HL-60 (cell line): ENCODE measurements around the gene XPO1.

Source experiments
- DNase-seq, 2 experiments: peaks; one replicate each; pipeline ENCODE4 v3.0.0-alpha.2; 2010 to 2020; ENCODE audit warnings: low read depth in 1 of 2, low spot score in 1 of 2
- H3K27ac ChIP-seq: fragments of 250-450 bp; sonication (Bioruptor Pico); replicated peaks from 2 replicates; pipeline ENCODE4 v1.5.1; 2020; ENCODE audit warnings: mild to moderate bottlenecking, moderate library complexity
- H3K27me3 ChIP-seq: fragments of 250-450 bp; sonication (Bioruptor Pico); 2 replicates; pipeline ENCODE4 v1.5.1; 2021; ENCODE audit warnings: mild to moderate bottlenecking, moderate library complexity; ENCODE audit not compliant: insufficient read depth, poor library complexity, severe bottlenecking
- H3K4me3 ChIP-seq: replicated peaks from 2 replicates; pipeline ENCODE4 v1.5.1; 2011; ENCODE audit warnings: mild to moderate bottlenecking, control low read depth, low read length; ENCODE audit not compliant: insufficient read depth
- GABPA ChIP-seq: IDR thresholded peaks from 2 replicates; pipeline ENCODE4 v1.6.1; 2012; ENCODE audit warnings: low read depth
- POLR2AphosphoS5 ChIP-seq: IDR thresholded peaks from 2 replicates; pipeline ENCODE4 v1.6.1; 2012; ENCODE audit warnings: low read depth
- SPI1 ChIP-seq: IDR thresholded peaks from 2 replicates; pipeline ENCODE4 v1.6.1; 2012; ENCODE audit warnings: low read depth, mild to moderate bottlenecking, borderline replicate concordance
- TF ChIP-seq, protein P1 (sequence below): IDR thresholded peaks from one replicate; pipeline ENCODE4 v1.5.1; 2011; ENCODE audit warnings: low read length, control low read depth, inconsistent platforms; ENCODE audit not compliant: insufficient read depth
- TF ChIP-seq, protein P2 (sequence below): IDR thresholded peaks from 2 replicates; pipeline ENCODE4 v1.6.1; 2012; ENCODE audit warnings: low read depth; ENCODE audit not compliant: insufficient replicate concordance

The XPO1 gene

DNA sequence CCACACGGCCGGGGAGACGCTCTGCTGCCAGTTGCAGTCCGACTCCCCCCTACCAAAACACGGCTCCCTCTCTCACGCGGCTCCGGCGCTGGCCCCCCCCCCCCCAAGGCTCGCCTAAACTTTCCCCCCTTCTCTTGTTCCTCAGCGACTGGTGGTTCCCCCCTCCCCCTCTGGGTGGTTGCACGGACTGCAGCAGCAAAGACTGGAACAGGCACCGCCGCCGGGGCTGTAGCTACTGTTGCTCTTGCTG is 281 bp downstream of the XPO1 start:
- TF ChIP-seq, protein P1, sequence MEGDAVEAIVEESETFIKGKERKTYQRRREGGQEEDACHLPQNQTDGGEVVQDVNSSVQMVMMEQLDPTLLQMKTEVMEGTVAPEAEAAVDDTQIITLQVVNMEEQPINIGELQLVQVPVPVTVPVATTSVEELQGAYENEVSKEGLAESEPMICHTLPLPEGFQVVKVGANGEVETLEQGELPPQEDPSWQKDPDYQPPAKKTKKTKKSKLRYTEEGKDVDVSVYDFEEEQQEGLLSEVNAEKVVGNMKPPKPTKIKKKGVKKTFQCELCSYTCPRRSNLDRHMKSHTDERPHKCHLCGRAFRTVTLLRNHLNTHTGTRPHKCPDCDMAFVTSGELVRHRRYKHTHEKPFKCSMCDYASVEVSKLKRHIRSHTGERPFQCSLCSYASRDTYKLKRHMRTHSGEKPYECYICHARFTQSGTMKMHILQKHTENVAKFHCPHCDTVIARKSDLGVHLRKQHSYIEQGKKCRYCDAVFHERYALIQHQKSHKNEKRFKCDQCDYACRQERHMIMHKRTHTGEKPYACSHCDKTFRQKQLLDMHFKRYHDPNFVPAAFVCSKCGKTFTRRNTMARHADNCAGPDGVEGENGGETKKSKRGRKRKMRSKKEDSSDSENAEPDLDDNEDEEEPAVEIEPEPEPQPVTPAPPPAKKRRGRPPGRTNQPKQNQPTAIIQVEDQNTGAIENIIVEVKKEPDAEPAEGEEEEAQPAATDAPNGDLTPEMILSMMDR: no peak
- TF ChIP-seq POLR2AphosphoS5: no peak
- no peak for TF ChIP-seq SPI1
- TF ChIP-seq, protein P2, sequence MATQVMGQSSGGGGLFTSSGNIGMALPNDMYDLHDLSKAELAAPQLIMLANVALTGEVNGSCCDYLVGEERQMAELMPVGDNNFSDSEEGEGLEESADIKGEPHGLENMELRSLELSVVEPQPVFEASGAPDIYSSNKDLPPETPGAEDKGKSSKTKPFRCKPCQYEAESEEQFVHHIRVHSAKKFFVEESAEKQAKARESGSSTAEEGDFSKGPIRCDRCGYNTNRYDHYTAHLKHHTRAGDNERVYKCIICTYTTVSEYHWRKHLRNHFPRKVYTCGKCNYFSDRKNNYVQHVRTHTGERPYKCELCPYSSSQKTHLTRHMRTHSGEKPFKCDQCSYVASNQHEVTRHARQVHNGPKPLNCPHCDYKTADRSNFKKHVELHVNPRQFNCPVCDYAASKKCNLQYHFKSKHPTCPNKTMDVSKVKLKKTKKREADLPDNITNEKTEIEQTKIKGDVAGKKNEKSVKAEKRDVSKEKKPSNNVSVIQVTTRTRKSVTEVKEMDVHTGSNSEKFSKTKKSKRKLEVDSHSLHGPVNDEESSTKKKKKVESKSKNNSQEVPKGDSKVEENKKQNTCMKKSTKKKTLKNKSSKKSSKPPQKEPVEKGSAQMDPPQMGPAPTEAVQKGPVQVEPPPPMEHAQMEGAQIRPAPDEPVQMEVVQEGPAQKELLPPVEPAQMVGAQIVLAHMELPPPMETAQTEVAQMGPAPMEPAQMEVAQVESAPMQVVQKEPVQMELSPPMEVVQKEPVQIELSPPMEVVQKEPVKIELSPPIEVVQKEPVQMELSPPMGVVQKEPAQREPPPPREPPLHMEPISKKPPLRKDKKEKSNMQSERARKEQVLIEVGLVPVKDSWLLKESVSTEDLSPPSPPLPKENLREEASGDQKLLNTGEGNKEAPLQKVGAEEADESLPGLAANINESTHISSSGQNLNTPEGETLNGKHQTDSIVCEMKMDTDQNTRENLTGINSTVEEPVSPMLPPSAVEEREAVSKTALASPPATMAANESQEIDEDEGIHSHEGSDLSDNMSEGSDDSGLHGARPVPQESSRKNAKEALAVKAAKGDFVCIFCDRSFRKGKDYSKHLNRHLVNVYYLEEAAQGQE: no peak
- no peak for DNase-seq
- Histone ChIP-seq H3K27me3 (no peaks in the 10 kb centered on the region), H3K27ac (peak overlapping the region; percentile 100), H3K4me3 (peak overlapping the region; percentile 72)

DNA sequence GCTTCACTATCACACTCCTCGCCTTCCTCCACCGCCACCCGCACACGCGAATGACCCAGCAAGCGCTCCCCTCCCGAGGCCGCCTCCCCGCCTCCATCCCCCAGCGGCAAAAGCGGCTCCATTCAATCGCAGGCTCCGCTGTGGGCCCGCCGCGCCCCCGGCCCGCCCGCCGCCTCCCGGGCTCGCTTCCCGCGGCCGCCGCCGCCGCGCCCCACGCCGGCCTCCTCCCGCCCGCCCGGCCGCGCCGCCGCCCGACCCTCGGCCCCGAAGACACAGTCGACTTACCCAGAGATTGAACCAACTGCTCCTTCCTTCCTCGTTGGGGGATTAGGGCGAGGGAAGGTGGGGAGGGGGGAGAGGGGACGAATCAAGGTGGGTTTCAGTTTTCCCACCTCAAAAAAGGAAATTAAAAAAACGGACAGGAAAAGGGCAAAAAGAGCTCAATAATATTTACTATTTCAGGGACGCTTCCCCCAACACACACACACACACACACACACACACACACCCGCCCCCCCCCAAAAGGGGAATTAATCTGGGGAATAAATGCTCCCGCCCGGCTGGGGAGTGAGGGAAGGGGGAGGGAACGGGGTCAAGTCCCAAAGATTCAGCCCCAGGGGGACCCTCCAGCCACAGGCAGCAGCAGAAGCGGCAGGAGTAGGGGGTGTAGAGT is 743 bp downstream of the XPO1 start:
- TF ChIP-seq GABPA: no peak
- TF ChIP-seq SPI1: no peak
- TF ChIP-seq, protein P1: no peak
- no peak for TF ChIP-seq POLR2AphosphoS5
- TF ChIP-seq, protein P2: no peak
- DNase-seq: no peak
- peak overlapping the region; percentile 72 for H3K4me3 ChIP-seq
- no peaks in the 10 kb centered on the region for H3K27me3 ChIP-seq
- peak overlapping the region; percentile 100 for H3K27ac ChIP-seq

DNA sequence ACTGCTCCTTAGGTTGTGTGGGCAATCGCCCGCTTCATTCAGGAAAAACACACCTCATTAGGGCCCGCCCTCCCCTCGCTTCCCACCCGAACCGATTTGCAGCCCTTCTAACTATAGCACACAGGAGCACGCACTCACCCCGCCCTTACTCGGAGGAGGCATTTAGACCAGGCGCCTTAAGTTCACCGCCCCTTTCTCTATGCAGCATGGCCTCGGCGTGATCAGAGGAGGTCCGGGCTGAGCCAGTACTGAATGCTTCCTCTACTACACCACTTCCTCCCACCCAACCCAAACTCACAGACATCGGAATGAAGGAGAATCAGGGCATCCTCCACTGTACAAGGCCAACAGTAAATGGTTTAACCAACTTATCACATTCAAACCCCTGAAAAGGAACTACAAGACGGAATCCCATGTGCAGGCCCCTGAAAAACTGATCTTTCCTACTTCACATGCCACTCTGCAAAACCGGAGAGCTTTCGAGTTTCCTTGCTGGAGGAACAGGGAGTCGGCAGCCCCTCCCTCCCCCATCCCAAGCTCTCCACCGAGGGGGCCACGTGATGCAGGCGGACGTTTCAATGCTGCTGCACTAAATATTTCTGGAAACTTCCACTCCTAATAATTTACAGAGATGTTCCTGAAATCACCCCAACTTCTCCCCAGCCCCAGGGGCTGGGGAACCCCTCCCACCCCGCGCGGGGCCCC is 1.4 kb downstream of the XPO1 start:
- TF ChIP-seq, protein P2: peak; percentile 80
- peak; percentile 91 for TF ChIP-seq SPI1
- TF ChIP-seq, protein P1: no peak
- TF ChIP-seq POLR2AphosphoS5: peak; percentile 64
- TF ChIP-seq GABPA: no peak
- no peaks in the 10 kb centered on the region for H3K27me3 ChIP-seq

More for the DNA sequence above, 1.4 kb downstream of the XPO1 start:
- Histone ChIP-seq H3K4me3 (peak overlapping the region; percentile 72), H3K27ac (peak overlapping the region; percentile 100)
- DNase-seq: peak; percentile 74 to 90
